ENCODE results near the gene LRRC28. TPM values are rescaled to one million over a fixed set of nuclear protein-coding genes. Genes with fewer than 3 reads are reported as not detected.

LRRC28 gene
- total and polyA plus RNA-seq, 2 donors (not counting 1 experiment from before 2014, with no cell fraction given) = 13.3 to 31.8 TPM

DNA sequence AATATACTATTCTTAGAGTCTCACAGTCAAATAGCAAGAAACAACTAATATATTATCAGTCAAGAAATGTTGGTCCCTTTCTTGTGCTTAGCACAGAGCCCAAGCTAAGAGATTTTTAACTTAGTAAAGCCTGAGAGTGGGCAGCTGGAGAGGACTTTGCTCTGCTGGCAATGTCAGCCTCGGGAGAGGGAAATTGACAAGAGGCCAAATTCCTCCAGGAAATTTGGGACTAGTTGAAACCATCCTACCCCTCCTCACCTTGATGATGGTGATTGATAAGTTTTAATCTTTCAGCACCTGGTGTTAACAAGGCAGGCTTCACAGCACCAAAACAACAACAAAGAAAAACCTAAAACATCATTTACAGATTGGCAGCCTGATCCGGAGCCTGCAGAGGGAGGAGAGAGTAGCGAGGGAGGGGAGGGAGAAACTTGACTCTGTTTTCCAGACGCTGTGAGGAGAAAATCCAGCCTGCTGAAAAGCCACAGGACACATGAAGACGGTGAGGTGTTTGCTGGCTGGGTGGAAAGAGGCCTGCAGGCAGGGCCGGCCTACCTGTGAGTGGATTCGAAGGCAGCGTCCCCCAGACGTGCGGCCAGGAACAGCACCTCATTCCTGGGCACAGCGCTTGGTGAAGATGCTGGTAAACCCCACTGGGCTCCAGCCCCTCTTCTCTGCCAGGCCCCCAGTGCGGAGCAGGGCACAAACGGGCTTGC lies 150.9 kb downstream of the LRRC28 start:
- no peak overlapping the region for H3K4me3 Mint-ChIP-seq
- no peak overlapping the region for H3K9ac ChIP-seq (ENCODE audit: low read length)
- ChIA-PET CTCF (interaction anchor here (1.6 kb wide), 1 partner anchor 8 kb away, joined by 4 read pairs; no protein-coding TSS in a partner anchor), POLR2A (no interaction called here)
- H3K27ac Mint-ChIP-seq = no peak overlapping the region
- 99% methylated on average over 11 of the region's 13 CpGs for WGBS (ENCODE audit: insufficient coverage)
- no peaks in the 10 kb centered on the region for H3K9me3 ChIP-seq (ENCODE audit: control extremely low read depth in 1 of 3, control insufficient read depth in 2 of 3, insufficient read depth in 1 of 3, low read length in 2 of 3)
- TF ChIP-seq, protein P1, sequence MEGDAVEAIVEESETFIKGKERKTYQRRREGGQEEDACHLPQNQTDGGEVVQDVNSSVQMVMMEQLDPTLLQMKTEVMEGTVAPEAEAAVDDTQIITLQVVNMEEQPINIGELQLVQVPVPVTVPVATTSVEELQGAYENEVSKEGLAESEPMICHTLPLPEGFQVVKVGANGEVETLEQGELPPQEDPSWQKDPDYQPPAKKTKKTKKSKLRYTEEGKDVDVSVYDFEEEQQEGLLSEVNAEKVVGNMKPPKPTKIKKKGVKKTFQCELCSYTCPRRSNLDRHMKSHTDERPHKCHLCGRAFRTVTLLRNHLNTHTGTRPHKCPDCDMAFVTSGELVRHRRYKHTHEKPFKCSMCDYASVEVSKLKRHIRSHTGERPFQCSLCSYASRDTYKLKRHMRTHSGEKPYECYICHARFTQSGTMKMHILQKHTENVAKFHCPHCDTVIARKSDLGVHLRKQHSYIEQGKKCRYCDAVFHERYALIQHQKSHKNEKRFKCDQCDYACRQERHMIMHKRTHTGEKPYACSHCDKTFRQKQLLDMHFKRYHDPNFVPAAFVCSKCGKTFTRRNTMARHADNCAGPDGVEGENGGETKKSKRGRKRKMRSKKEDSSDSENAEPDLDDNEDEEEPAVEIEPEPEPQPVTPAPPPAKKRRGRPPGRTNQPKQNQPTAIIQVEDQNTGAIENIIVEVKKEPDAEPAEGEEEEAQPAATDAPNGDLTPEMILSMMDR (IDR thresholded peaks at IDR 0.05) = no peak
- no peak for TF ChIP-seq EZH2 (IDR thresholded peaks at IDR 0.05; ENCODE audit: borderline replicate concordance, insufficient read depth, low read depth, low read length, poor library complexity, severe bottlenecking)
- H3K79me2 ChIP-seq (ENCODE audit: control insufficient read depth, insufficient read depth, low read length) = no peaks in the 10 kb centered on the region
- H2AFZ ChIP-seq (ENCODE audit: insufficient read depth, low read depth, low read length, poor library complexity, severe bottlenecking) = no peak overlapping the region
- H3K9me3 Mint-ChIP-seq (ENCODE audit: insufficient read depth) = no peaks in the 10 kb centered on the region
- no peaks in the 10 kb centered on the region for H3K4me1 ChIP-seq (ENCODE audit: control insufficient read depth in 2 of 2, insufficient read depth in 2 of 2, low read length in 2 of 2)
- H3K27me3 Mint-ChIP-seq = no peaks in the 10 kb centered on the region
- no peaks in the 10 kb centered on the region for H3K27me3 ChIP-seq (replicated peaks in 1 of 4; ENCODE audit: control extremely low read depth in 1 of 4, control insufficient read depth in 3 of 4, insufficient read depth in 4 of 4, low read length in 3 of 4)
- intact Hi-C loops (cut with micrococcal nuclease) = loop anchor here (10.0 kb wide), 1 partner anchor 57 kb away; no protein-coding TSS in a partner anchor
- no peaks in the 10 kb centered on the region for H3K4me1 Mint-ChIP-seq
- H3K27ac ChIP-seq (ENCODE audit: low read length in 2 of 2) = no peak overlapping the region
- no peak overlapping the region for H3K4me3 ChIP-seq (ENCODE audit: control extremely low read depth in 1 of 5, extremely low read depth in 1 of 5, insufficient read depth in 1 of 5, low read depth in 2 of 5, low read length in 4 of 5)
- no peaks in the 10 kb centered on the region for H4K20me1 ChIP-seq (ENCODE audit: control insufficient read depth, insufficient read depth, low read length, poor library complexity, severe bottlenecking)
- no peak overlapping the region for H3K4me2 ChIP-seq (replicated peaks; ENCODE audit: low read depth, low read length, poor library complexity, severe bottlenecking)
- H3K36me3 ChIP-seq (replicated peaks in 1 of 2; ENCODE audit: control extremely low read depth in 1 of 2, control insufficient read depth in 1 of 2, extremely low read depth in 1 of 2, insufficient read depth in 2 of 2, low read length in 1 of 2) = no peaks in the 10 kb centered on the region
- ATAC-seq (ENCODE audit: low read depth) (no peak), DNase-seq (no peak)

DNA sequence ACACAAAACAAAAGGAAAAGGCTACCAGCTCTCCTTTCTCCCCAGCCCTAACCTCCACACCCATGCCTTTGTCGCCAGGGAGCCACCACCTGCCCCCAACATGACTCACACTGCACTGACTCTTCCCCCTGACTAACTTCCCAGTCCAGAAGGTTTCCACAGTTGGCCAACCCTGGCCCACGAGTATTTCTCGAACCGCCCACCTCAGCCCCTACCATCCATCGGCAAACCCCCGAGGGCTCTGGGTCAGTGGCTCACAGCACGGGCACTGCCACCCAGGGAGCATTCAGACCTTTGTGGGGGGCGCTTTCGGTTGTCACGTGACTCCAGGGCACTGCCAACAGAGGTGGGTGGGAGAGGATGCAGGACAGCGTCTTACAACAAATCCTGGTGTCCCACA lies 152.3 kb downstream of the LRRC28 start:
- no peaks in the 10 kb centered on the region for H3K27me3 Mint-ChIP-seq
- Histone ChIP-seq H3K27me3 (replicated peaks in 1 of 4; ENCODE audit: control extremely low read depth in 1 of 4, control insufficient read depth in 3 of 4, insufficient read depth in 4 of 4, low read length in 3 of 4) (no peaks in the 10 kb centered on the region), H3K36me3 (replicated peaks in 1 of 2; ENCODE audit: control extremely low read depth in 1 of 2, control insufficient read depth in 1 of 2, extremely low read depth in 1 of 2, insufficient read depth in 2 of 2, low read length in 1 of 2) (no peaks in the 10 kb centered on the region), H2AFZ (ENCODE audit: insufficient read depth, low read depth, low read length, poor library complexity, severe bottlenecking) (no peak overlapping the region), H3K4me1 (ENCODE audit: control insufficient read depth in 2 of 2, insufficient read depth in 2 of 2, low read length in 2 of 2) (no peaks in the 10 kb centered on the region), H4K20me1 (ENCODE audit: control insufficient read depth, insufficient read depth, low read length, poor library complexity, severe bottlenecking) (no peaks in the 10 kb centered on the region), H3K9ac (ENCODE audit: low read length) (no peak overlapping the region), H3K27ac (ENCODE audit: low read length in 2 of 2) (no peak overlapping the region), H3K4me2 (replicated peaks; ENCODE audit: low read depth, low read length, poor library complexity, severe bottlenecking) (no peak overlapping the region), H3K79me2 (ENCODE audit: control insufficient read depth, insufficient read depth, low read length) (no peaks in the 10 kb centered on the region), H3K4me3 (ENCODE audit: control extremely low read depth in 1 of 5, extremely low read depth in 1 of 5, insufficient read depth in 1 of 5, low read depth in 2 of 5, low read length in 4 of 5) (no peak overlapping the region), H3K9me3 (ENCODE audit: control extremely low read depth in 1 of 3, control insufficient read depth in 2 of 3, insufficient read depth in 1 of 3, low read length in 2 of 3) (no peaks in the 10 kb centered on the region)
- no peaks in the 10 kb centered on the region for H3K4me1 Mint-ChIP-seq
- no peak overlapping the region for H3K27ac Mint-ChIP-seq
- ChIA-PET POLR2A (no interaction called here), CTCF (no interaction called here)
- intact Hi-C loops (cut with micrococcal nuclease) = loop anchor here (10.0 kb wide), 1 partner anchor 59 kb away; no protein-coding TSS in a partner anchor
- no peak overlapping the region for H3K4me3 Mint-ChIP-seq
- H3K9me3 Mint-ChIP-seq (ENCODE audit: insufficient read depth) = no peaks in the 10 kb centered on the region
- TF ChIP-seq, protein P1 (IDR thresholded peaks at IDR 0.05) = no peak
- TF ChIP-seq EZH2 (IDR thresholded peaks at IDR 0.05; ENCODE audit: borderline replicate concordance, insufficient read depth, low read depth, low read length, poor library complexity, severe bottlenecking) = no peak
- DNase-seq = no peak
- 94% methylated on average over 11 of the region's 11 CpGs for WGBS (ENCODE audit: insufficient coverage)
- ATAC-seq (ENCODE audit: low read depth) = no peak
